ENCODE data around the gene SMC5.

- no peak for TF ChIP-seq CTCF (IDR thresholded peaks at IDR 0.05)
- TF ChIP-seq POLR2A (IDR thresholded peaks at IDR 0.05): no peak
These were observed 637 bp upstream of the SMC5 start for GRCh38 chr9:70257991-70258691.

Measured in lower leg skin (tissue), 3 donors.